Kidney epithelial cell (primary cell): ENCODE results near the gene FOLH1. TPM values are rescaled to one million over a fixed set of nuclear protein-coding genes. Genes with fewer than 3 reads are reported as not detected.
"Not testable (repeated sequence)": the region's sequence is repeated elsewhere in the genome, so short reads cannot be mapped to it uniquely, and the experiment has no call there.

Source experiments
- DNase-seq: peaks from one replicate; pipeline ENCODE4 v3.0.0-alpha.2; 2010; ENCODE audit warnings: low read depth
- H3K27me3 ChIP-seq: 2 replicates; pipeline ENCODE4 v1.6.0; 2011; ENCODE audit warnings: low read length; ENCODE audit not compliant: control insufficient read depth, insufficient read depth
- H3K36me3 ChIP-seq: 2 replicates; pipeline ENCODE4 v1.5.1; 2011; ENCODE audit warnings: low read length; ENCODE audit not compliant: control insufficient read depth, insufficient read depth
- H3K4me3 ChIP-seq: 2 replicates; pipeline ENCODE4 v1.5.1; 2011; ENCODE audit warnings: low read depth, mild to moderate bottlenecking, control low read depth, low read length
- CTCF ChIP-seq: IDR thresholded peaks from 2 replicates; pipeline ENCODE4 v1.5.1; 2011; ENCODE audit warnings: mild to moderate bottlenecking, moderate library complexity, low read length, control low read depth, inconsistent platforms; ENCODE audit not compliant: insufficient read depth, poor library complexity, severe bottlenecking
- total RNA-seq: library from RNA; depleted of rRNA; stranded (reverse); fragments of >200 nt; gene quantifications from 2 replicates; pipeline ENCODE4 v1.2.3, GENCODE V29; 2015

The FOLH1 gene
- total RNA-seq, 1 donor from 2014 or later, result 0.29 TPM

- no peaks in the 10 kb centered on the region for H3K27me3 ChIP-seq
- no peak for TF ChIP-seq CTCF
- no peak for DNase-seq
- H3K4me3 ChIP-seq, result no peak overlapping the region
- no peaks in the 10 kb centered on the region for H3K36me3 ChIP-seq
These were observed 12.7 kb upstream of the FOLH1 start for GRCh38 chr11:49221112-49221511.

GRCh38 chr11:49213026-49213560 is 4.7 kb upstream of the FOLH1 start:
- TF ChIP-seq CTCF, result no peak
- DNase-seq, result no peak
- H3K36me3 ChIP-seq, result no peaks in the 10 kb centered on the region
- no peak overlapping the region for H3K4me3 ChIP-seq
- peaks cover 3% of the 10 kb centered on the region for H3K27me3 ChIP-seq

- H3K27me3 ChIP-seq, H3K4me3 ChIP-seq, DNase-seq, H3K36me3 ChIP-seq: not testable (repeated sequence)
These were observed 1.4 kb downstream of the FOLH1 start for GRCh38 chr11:49206999-49207398.

GRCh38 chr11:49202287-49202976 is 6.0 kb downstream of the FOLH1 start:
- no peak for DNase-seq
- Histone ChIP-seq H3K27me3 (no peaks in the 10 kb centered on the region), H3K4me3 (no peak overlapping the region), H3K36me3 (no peaks in the 10 kb centered on the region)
- TF ChIP-seq CTCF, result no peak

- not testable (repeated sequence) for H3K27me3 ChIP-seq, H3K36me3 ChIP-seq, H3K4me3 ChIP-seq, DNase-seq
These were observed 11.6 kb downstream of the FOLH1 start for GRCh38 chr11:49196775-49197174.

GRCh38 chr11:49196002-49196401 is 12.4 kb downstream of the FOLH1 start:
- H3K4me3 ChIP-seq, H3K36me3 ChIP-seq, H3K27me3 ChIP-seq, DNase-seq: not testable (repeated sequence)

- not testable (repeated sequence) for DNase-seq, H3K36me3 ChIP-seq, H3K4me3 ChIP-seq, H3K27me3 ChIP-seq
These were observed 18.1 kb downstream of the FOLH1 start for GRCh38 chr11:49190287-49190686.

- DNase-seq, H3K36me3 ChIP-seq: not testable (repeated sequence)
These were observed 22.2 kb downstream of the FOLH1 start for GRCh38 chr11:49186225-49186624.

GRCh38 chr11:49185597-49185996 is 22.8 kb downstream of the FOLH1 start:
- DNase-seq, H3K4me3 ChIP-seq, H3K27me3 ChIP-seq, H3K36me3 ChIP-seq: not testable (repeated sequence)

More at GRCh38 chr11:49186225-49186624, 22.2 kb downstream of the FOLH1 start:
- not testable (repeated sequence) for H3K27me3 ChIP-seq, H3K4me3 ChIP-seq

- H3K36me3 ChIP-seq, DNase-seq, H3K4me3 ChIP-seq, H3K27me3 ChIP-seq: not testable (repeated sequence)
These were observed 23.6 kb downstream of the FOLH1 start for GRCh38 chr11:49184756-49185155.

- not testable (repeated sequence) for H3K4me3 ChIP-seq, DNase-seq, H3K36me3 ChIP-seq, H3K27me3 ChIP-seq
These were observed 30.5 kb downstream of the FOLH1 start for GRCh38 chr11:49177936-49178335.

- H3K4me3 ChIP-seq, H3K36me3 ChIP-seq, H3K27me3 ChIP-seq, DNase-seq: not testable (repeated sequence)
These were observed 33.0 kb downstream of the FOLH1 start for GRCh38 chr11:49175378-49175777.
